ENCODE results near the gene ZCCHC14. TPM values are rescaled to one million over a fixed set of nuclear protein-coding genes. Genes with fewer than 3 reads are reported as not detected.

The ZCCHC14 gene
- 31.1 TPM for total RNA-seq

GRCh38 chr16:87492721-87493607 lies at the start of gene ZCCHC14:
TSS of gene ZCCHC14 (minus strand) at chr16:87493024. CDS start at chr16:87492238, 786 bp downstream.

GRCh38 chr16:87391950-87392820 lies 100.6 kb downstream of the ZCCHC14 start, which contains the start of gene MAP1LC3B:
TSS of gene MAP1LC3B (plus strand) at chr16:87392336. CDS start at chr16:87392428, 92 bp downstream.

GRCh38 chr16:87383505-87384161 lies 109.2 kb downstream of the ZCCHC14 start, which contains the start of gene FBXO31:
TSS of gene FBXO31 (minus strand) at chr16:87383776. CDS start at chr16:87383744, 32 bp downstream.

Other genes with a start within 250 kb of the ZCCHC14 start
- 5.0 TPM for gene C16orf95, start 175.6 kb downstream of the ZCCHC14 start, total RNA-seq
- 32.4 TPM for gene FBXO31, start 109.2 kb downstream of the ZCCHC14 start, total RNA-seq
- 37.8 TPM for gene MAP1LC3B, start 100.7 kb downstream of the ZCCHC14 start, total RNA-seq
- gene JPH3, start 109.5 kb upstream of the ZCCHC14 start, total RNA-seq, result 0.53 TPM